MM.1S (cell line): ENCODE data around the gene ZNF236.

Experiments
- DNase-seq: peaks from one replicate; pipeline ENCODE4 v3.0.0-alpha.2; 2015
- H2AFZ ChIP-seq: fragments of 300-600 bp; sonication (generic); 2 replicates; pipeline ENCODE4 v1.6.0; 2016; ENCODE audit warnings: antibody characterized with exemption, low read length
- H3F3A ChIP-seq: fragments of 300-600 bp; sonication (generic); 2 replicates; pipeline ENCODE4 v1.6.1; 2016; ENCODE audit warnings: mild to moderate bottlenecking, antibody characterized with exemption, low read length, moderate library complexity, mixed read lengths; ENCODE audit not compliant: insufficient read depth
- H3K27ac ChIP-seq: fragments of 300-600 bp; sonication (generic); 2 replicates; pipeline ENCODE4 v1.5.1; 2016; ENCODE audit warnings: mild to moderate bottlenecking, low read length
- H3K27me3 ChIP-seq: fragments of 300-600 bp; sonication (generic); replicated peaks from 2 replicates; pipeline ENCODE4 v1.6.0; 2016; ENCODE audit warnings: low read length; ENCODE audit not compliant: insufficient read depth
- H3K36me3 ChIP-seq: fragments of 300-600 bp; sonication (generic); replicated peaks from 2 replicates; pipeline ENCODE4 v1.6.1; 2016; ENCODE audit warnings: mild to moderate bottlenecking, low read length, mixed read lengths; ENCODE audit not compliant: insufficient read depth
- H3K4me1 ChIP-seq: fragments of 300-600 bp; sonication (generic); 2 replicates; pipeline ENCODE4 v1.6.1; 2016; ENCODE audit warnings: low read length, mixed read lengths
- H3K4me2 ChIP-seq: fragments of 300-600 bp; sonication (generic); 2 replicates; pipeline ENCODE4 v1.6.0; 2016; ENCODE audit warnings: low read depth, low read length
- H3K4me3 ChIP-seq: fragments of 300-600 bp; sonication (generic); 2 replicates; pipeline ENCODE4 v1.5.1; 2016; ENCODE audit warnings: low read length, mixed read lengths
- H3K79me2 ChIP-seq: fragments of 300-600 bp; sonication (generic); 2 replicates; pipeline ENCODE4 v1.6.1; 2016; ENCODE audit warnings: mixed run types, low read length, mixed read lengths
- H3K9ac ChIP-seq: fragments of 300-600 bp; sonication (generic); 2 replicates; pipeline ENCODE4 v1.6.1; 2016; ENCODE audit warnings: low read length, mixed read lengths
- H3K9me2 ChIP-seq: fragments of 300-600 bp; sonication (generic); replicated peaks from 2 replicates; pipeline ENCODE4 v1.6.1; 2016; ENCODE audit warnings: mild to moderate bottlenecking, low read length, mixed read lengths; ENCODE audit not compliant: insufficient read depth
- H3K9me3 ChIP-seq: fragments of 300-600 bp; sonication (generic); replicated peaks from 2 replicates; pipeline ENCODE4 v1.6.1; 2016; ENCODE audit warnings: mild to moderate bottlenecking, low read length, mixed read lengths; ENCODE audit not compliant: insufficient read depth
- H4K20me1 ChIP-seq: fragments of 300-600 bp; sonication (generic); 2 replicates; pipeline ENCODE4 v1.6.1; 2016; ENCODE audit warnings: mild to moderate bottlenecking, low read length, moderate library complexity, mixed read lengths; ENCODE audit not compliant: insufficient read depth
- EZH2 ChIP-seq: fragments of 300-600 bp; sonication (generic); optimal IDR thresholded peaks from 2 replicates; pipeline ENCODE3; 2017; ENCODE audit warnings: low read depth, mild to moderate bottlenecking, antibody characterized with exemption, low read length, mixed read lengths
- EZH2phosphoT487 ChIP-seq: fragments of 300-600 bp; sonication (generic); IDR thresholded peaks from 2 replicates; pipeline ENCODE4 v1.6.1; 2018; ENCODE audit warnings: antibody characterized with exemption, low read length
- TF ChIP-seq, protein P1 (sequence below): fragments of 300-600 bp; sonication (generic); IDR thresholded peaks from 2 replicates; pipeline ENCODE4 v1.5.1; 2016; ENCODE audit warnings: antibody characterized with exemption, low read length, mixed read lengths

The ZNF236 gene

DNA sequence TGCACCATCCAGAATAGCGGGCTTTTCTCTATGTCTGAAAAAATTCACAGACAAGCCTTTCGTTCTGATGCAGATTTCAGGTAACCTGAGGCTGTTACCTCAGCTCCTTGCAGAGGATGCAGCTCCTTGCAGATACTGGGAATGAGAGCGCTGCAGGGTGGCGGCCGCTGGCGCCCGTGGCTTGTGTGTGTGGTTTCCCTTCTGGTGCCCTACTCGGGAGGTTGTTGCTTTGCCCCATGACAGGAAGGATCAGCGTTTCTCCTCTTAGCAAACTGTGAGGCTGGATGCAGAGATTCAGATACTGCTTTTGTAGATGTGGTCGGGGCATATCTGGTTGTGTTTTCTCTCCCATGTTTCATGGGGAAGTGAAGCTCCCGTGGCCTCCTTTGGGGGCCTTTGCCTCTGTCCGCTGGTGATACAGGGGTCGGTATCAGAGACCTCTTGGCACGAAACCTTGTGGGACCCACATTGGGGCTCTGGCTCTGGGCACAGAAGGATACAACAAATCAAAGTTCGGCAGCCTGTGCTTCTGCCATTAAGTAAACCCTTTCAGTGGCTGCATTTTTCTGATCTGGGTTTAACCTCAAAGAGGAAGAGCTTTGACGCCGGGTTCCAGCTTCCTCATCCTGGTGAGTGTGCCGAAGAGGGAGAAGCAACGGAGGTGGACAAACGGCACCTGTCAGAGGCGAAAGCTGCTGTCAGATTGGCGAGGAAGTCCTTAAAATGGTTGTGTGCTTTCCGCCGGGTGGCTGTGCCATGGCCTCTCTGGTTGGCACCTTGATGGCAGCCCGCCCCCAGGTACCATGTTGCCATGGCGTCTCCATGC lies 182.4 kb downstream of the ZNF236 start:
- H3K9me3 ChIP-seq: no peaks in the 10 kb centered on the region
- no peaks in the 10 kb centered on the region for H3K4me1 ChIP-seq
- H2AFZ ChIP-seq: no peak overlapping the region
- no peak overlapping the region for H3K4me3 ChIP-seq
- TF ChIP-seq, protein P1, sequence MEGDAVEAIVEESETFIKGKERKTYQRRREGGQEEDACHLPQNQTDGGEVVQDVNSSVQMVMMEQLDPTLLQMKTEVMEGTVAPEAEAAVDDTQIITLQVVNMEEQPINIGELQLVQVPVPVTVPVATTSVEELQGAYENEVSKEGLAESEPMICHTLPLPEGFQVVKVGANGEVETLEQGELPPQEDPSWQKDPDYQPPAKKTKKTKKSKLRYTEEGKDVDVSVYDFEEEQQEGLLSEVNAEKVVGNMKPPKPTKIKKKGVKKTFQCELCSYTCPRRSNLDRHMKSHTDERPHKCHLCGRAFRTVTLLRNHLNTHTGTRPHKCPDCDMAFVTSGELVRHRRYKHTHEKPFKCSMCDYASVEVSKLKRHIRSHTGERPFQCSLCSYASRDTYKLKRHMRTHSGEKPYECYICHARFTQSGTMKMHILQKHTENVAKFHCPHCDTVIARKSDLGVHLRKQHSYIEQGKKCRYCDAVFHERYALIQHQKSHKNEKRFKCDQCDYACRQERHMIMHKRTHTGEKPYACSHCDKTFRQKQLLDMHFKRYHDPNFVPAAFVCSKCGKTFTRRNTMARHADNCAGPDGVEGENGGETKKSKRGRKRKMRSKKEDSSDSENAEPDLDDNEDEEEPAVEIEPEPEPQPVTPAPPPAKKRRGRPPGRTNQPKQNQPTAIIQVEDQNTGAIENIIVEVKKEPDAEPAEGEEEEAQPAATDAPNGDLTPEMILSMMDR: no peak
- no peak for TF ChIP-seq EZH2
- no peak for TF ChIP-seq EZH2phosphoT487
- no peaks in the 10 kb centered on the region for H3K36me3 ChIP-seq
- H3F3A ChIP-seq: no peaks in the 10 kb centered on the region
- no peak overlapping the region for H3K27ac ChIP-seq
- DNase-seq: no peak
- H3K9me2 ChIP-seq: no peaks in the 10 kb centered on the region
- no peaks in the 10 kb centered on the region for H3K79me2 ChIP-seq
- no peaks in the 10 kb centered on the region for H3K27me3 ChIP-seq
- H4K20me1 ChIP-seq: no peaks in the 10 kb centered on the region
- no peak overlapping the region for H3K9ac ChIP-seq
- no peak overlapping the region for H3K4me2 ChIP-seq

DNA sequence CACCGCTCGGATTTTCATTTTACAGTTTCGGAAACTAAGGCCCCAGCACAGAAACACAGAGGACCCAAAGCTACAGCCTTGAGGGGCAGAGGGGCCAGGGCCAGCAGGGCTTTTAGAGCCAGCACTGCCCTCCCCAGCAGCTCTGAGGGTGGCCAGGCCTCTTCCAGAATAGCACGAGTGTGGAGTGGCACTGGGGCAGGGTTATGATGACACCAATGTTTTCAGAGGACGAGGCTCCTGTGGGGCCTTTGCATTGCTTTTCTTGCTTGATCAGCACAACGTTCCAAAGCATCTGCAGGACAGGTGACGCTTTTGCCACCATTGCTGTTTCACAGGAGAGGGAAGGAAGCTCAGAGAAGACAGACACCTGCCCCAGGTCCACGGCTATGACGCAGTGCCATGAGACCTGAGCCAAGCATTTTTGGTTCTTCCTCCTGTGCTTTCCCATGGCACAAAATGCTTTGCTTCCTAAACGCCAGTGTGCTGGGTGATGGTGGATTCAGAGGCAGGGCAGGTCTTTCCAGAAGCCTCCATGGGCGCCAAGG lies 183.4 kb downstream of the ZNF236 start:
- Histone ChIP-seq H3K79me2 (no peaks in the 10 kb centered on the region), H3K9me2 (no peaks in the 10 kb centered on the region), H3K9me3 (no peaks in the 10 kb centered on the region), H3K27ac (no peak overlapping the region), H3F3A (no peaks in the 10 kb centered on the region), H3K4me1 (no peaks in the 10 kb centered on the region), H2AFZ (no peak overlapping the region), H3K36me3 (no peaks in the 10 kb centered on the region), H3K4me3 (no peak overlapping the region), H4K20me1 (no peaks in the 10 kb centered on the region), H3K27me3 (no peaks in the 10 kb centered on the region), H3K9ac (no peak overlapping the region), H3K4me2 (no peak overlapping the region)
- no peak for TF ChIP-seq EZH2
- TF ChIP-seq, protein P1: no peak
- TF ChIP-seq EZH2phosphoT487: no peak
- no peak for DNase-seq

DNA sequence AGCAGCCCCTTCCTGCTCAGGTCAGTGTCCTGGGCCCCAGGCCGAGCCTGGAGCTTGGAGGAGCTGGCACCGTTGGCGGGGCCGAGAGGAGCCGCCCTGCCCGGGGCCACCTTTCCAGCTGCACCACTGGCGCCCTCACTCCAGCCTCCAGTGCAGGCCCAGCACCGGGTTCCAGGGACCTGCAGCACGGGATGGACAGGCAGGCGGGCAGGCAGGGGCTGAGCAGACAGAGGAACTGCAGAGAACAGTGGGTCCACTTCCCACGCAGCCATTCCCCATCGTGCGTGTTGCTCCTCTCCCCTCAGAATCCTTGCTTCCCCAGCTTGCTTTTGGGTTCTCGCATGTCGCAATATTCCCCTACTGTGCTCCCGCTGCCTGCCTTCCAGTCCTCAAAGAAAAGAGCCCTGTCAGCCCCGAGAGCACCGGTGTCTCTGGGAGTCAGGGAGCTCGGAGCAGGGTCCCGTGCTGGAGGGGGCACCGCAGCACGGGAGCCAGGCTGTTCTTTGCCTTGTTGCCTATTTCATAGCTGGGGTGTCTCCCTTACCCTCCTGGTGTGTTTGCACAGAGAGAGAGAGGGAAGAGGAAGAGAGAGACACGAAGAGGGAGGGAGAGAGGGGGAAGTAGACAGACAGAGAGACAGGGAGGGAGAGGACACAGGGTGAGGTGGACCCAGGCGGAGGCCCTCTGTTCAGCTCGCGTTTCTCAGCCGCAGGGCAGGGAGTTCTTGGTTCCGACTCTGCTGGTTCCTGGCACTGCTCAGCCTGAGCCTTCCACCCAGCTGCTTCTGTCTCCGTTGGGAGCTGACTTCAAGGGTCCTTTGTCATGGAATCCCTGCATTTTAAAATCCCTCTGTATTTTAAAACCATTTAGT lies 184.2 kb downstream of the ZNF236 start:
- H3K9ac ChIP-seq: no peak overlapping the region
- H3K9me3 ChIP-seq: no peaks in the 10 kb centered on the region
- no peak overlapping the region for H2AFZ ChIP-seq
- H3K36me3 ChIP-seq: no peaks in the 10 kb centered on the region
- H3K4me1 ChIP-seq: no peaks in the 10 kb centered on the region
- H3K27me3 ChIP-seq: no peaks in the 10 kb centered on the region
- TF ChIP-seq, protein P1: no peak
- no peak for TF ChIP-seq EZH2
- no peak for TF ChIP-seq EZH2phosphoT487
- H3K27ac ChIP-seq: no peak overlapping the region
- H3F3A ChIP-seq: no peaks in the 10 kb centered on the region
- H3K4me3 ChIP-seq: no peak overlapping the region
- no peaks in the 10 kb centered on the region for H3K79me2 ChIP-seq
- no peaks in the 10 kb centered on the region for H4K20me1 ChIP-seq
- no peak overlapping the region for H3K4me2 ChIP-seq
- no peaks in the 10 kb centered on the region for H3K9me2 ChIP-seq
- no peak for DNase-seq
